KBM-7 (cell line): Measurements from ENCODE around the gene PTPRD.

ENCODE experiments used
- DNase-seq: peaks from one replicate; pipeline ENCODE4 v3.0.0-alpha.2; 2015
- in situ Hi-C: fragments of 300-500 bp; cut with MboI; formaldehyde crosslinking; loops from 2 replicates; pipeline ENCODE4 v1.14.3; 2020; ENCODE audit warnings: low sequenced_read_pairs, low pct_unique_long_range_greater_than_20kb, mixed read lengths

The PTPRD gene

DNA sequence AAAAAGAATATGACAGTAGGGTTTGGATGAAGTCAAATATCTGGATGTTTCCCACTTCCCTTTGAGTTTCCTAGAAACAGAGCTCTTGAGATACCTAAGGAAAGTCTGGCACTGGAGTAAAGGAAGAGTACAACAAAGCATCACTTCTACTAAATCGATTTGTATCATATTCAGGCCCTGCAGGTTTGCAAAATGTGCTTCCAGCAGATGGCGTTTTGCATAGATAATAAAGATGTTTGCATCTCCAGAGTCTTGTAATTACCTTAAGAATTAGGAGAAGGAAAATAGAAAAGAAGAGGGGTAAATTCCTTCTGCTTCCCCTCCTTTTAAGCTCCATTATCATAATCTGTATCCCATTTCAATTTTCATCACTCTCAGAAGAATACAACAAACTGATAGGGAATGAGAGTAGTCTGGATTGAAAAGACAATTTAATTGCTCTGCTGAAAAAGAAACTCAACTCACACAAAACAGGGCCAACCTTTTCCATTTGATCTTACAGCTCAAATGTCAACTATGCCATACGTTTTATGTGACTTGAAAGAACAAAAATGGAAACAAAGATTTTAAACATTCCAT lies 380.4 kb downstream of the PTPRD start:
- in situ Hi-C loops: no loop called here
- no peak for DNase-seq

DNA sequence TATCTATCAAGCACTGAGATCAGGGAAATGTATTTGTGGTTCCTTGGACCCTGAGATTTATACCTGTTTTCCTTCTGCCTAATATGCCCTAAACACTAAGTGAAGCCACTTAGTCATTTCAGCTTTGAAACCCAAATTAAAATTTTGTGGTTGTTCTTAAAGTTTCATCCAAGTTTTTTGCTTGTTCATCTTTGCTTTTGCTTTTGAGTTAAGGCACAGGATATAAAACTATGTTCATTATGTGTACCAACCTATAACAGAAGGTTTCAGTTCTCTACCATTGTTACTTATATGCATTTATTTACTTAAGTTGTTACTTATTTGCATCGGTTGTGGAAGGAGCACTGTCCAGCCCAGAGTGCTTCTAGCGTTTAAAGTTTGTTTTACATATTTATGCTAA lies 382.3 kb downstream of the PTPRD start:
- DNase-seq: no peak
- in situ Hi-C loops: no loop called here

- no peak for DNase-seq
- in situ Hi-C loops: no loop called here
Measured at GRCh38 chr9:10228082-10228481, 384.7 kb downstream of the PTPRD start.

GRCh38 chr9:10226996-10227395 lies 385.8 kb downstream of the PTPRD start:
- no peak for DNase-seq
- in situ Hi-C loops: no loop called here

- DNase-seq: no peak
- in situ Hi-C loops: no loop called here
Measured at GRCh38 chr9:10212702-10213101, 400.1 kb downstream of the PTPRD start.

- in situ Hi-C loops: no loop called here
Measured at GRCh38 chr9:10208691-10209069, 404.1 kb downstream of the PTPRD start.

GRCh38 chr9:10204276-10204675 lies 408.5 kb downstream of the PTPRD start:
- DNase-seq: no peak
- in situ Hi-C loops: no loop called here

More at GRCh38 chr9:10208691-10209069, 404.1 kb downstream of the PTPRD start:
- DNase-seq: no peak

DNA sequence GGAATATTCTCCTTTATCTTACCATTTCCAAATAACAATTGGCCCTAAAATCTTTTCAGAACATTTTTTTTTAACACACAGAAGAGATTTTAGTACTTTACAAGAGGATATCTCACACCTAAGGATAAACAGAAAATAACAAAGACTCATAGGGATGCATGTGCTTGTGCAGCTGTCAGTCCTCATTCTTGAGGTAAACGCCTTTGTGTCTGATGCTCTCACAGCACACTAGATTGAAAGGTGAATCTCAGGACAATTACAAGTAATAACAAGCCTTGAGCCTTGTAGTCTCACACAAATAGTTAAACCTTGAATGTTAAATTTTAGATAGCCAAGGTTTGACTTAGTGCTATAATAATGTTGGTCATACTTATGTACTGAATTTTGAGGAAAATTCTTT lies 439.2 kb downstream of the PTPRD start:
- DNase-seq: no peak
- in situ Hi-C loops: no loop called here

DNA sequence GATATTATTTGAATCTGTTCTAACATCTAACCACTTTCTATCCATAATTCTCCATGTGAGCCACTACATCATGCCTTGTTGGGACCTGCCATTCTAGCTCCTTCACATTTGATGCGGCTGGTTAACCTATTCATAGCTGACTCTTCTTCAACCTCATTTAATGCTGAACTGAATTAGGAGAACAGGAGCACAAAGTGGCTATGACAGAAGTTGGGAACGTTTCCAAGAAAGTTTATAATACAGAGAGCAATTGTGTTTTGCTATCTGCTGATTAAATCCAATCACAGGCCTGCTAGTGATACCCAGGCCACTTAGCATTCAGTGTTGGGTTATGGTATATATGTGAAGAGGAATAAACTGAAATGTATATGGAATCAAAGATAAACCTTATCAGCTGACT lies 440.3 kb downstream of the PTPRD start:
- no peak for DNase-seq
- in situ Hi-C loops: no loop called here

GRCh38 chr9:10168241-10168640 lies 444.6 kb downstream of the PTPRD start:
- in situ Hi-C loops: no loop called here
- DNase-seq: no peak

GRCh38 chr9:10148796-10149195 lies 464.0 kb downstream of the PTPRD start:
- in situ Hi-C loops: no loop called here

GRCh38 chr9:10146517-10147331 lies 466.1 kb downstream of the PTPRD start:
- in situ Hi-C loops: no loop called here
- no peak for DNase-seq

More at GRCh38 chr9:10148796-10149195, 464.0 kb downstream of the PTPRD start:
- DNase-seq: no peak

DNA sequence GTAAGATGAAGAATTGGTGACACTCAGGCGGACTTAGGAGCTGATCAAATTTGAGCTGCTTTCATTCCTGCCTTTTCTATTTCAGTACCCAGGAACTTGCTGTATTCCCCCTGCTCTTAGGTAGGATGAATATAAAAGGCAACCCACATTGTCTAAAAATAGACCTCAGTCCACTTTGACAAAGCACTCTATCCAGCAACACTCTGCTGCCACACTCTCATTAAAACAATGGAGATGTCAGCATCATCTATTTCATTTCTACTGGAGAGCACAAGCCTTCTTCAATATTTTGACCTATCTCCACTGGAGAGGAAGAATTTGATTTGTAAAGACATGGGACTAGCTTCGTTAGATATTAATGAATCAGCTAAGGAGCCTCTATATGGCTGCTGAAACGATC lies 468.4 kb downstream of the PTPRD start:
- in situ Hi-C loops: no loop called here

GRCh38 chr9:10135553-10135952 lies 477.2 kb downstream of the PTPRD start:
- no peak for DNase-seq
- in situ Hi-C loops: no loop called here

More for the DNA sequence above, 468.4 kb downstream of the PTPRD start:
- no peak for DNase-seq

DNA sequence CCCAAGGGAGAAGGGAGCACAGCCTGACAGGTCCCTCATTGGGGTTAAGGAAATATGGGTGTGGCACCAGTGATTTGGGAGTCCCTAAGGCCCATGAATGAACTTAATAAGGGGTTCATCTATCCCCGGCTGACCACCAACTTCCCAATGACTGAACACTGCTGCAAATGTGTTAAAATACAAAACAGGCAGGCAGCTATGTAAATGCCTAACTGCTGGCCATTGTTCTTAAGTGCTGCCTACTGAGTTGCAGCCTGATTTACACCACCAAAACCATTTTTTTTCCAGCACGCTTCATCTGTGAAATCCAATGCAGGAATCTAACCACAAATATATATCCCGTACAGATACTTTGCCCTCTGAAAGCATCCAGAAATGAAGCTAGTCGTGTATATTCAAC lies 478.5 kb downstream of the PTPRD start:
- in situ Hi-C loops: no loop called here
- DNase-seq: no peak

DNA sequence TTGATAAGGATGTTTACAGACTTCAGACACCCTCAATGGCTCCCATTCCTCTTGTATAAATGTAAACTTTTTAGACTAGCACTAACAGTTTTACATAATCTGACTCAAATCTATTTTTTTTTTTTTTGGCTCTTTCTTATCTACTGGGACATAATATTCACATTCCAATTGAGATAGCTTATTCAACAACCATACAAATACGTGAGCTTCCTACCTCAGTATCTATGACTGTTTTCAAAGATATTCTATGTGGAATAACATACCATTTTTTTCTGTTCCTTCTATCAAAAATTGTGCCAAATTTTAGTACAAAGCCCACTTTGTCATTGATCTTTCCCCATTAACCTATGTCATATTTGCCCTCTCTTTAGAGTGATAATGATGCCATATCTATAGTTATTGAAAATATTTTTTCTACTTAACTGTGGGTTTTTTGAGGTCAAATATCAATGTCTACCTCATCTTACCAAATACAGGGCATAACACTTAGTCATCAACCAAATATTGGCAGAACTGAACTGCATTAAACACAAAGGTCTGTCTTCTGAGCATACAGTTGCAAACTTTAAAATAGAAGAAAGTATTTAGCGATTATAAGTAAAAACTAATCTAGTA lies 482.6 kb downstream of the PTPRD start:
- no peak for DNase-seq
- in situ Hi-C loops: no loop called here

DNA sequence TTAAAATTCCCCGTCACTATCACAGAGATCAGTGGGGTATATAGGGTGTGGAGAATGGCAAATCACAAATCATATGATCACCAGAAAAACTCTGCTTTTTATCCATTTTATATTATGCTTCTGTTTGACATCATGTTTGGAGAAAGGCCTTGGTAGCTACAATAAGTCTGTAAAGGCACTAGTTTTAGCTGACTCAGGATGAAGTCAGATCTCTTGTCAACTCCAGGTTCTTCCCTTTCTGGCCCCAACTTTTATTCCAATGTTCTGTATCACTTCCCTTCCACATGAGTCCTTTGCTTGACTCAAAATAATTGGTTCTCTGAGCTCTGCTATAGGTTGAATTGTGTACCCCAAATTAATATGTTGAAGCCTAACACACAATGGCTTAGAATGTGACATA lies 484.9 kb downstream of the PTPRD start:
- in situ Hi-C loops: no loop called here
- no peak for DNase-seq

DNA sequence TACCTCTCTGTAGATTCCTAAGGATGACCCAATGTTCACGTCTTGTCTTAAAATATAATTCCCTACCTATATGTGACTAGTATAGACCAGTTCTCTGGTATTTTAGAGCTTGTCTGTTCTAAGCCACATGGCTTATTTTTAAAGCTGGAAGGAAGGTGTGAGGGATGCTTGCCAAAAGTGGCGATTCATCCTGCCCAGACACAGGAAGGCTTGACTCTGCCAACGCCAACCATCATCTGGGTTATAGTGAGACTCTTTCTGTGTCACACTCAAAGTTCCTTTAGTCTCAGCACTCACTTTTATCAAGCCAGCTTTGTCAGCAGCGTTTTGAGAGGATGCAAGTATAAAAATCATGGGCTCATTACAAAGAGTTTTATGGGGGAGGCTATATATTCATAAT lies 500.0 kb downstream of the PTPRD start:
- DNase-seq: no peak
- in situ Hi-C loops: no loop called here

- DNase-seq: no peak
- in situ Hi-C loops: no loop called here
Measured at GRCh38 chr9:10112070-10112469, 500.7 kb downstream of the PTPRD start.

- no peak for DNase-seq
- in situ Hi-C loops: no loop called here
Measured at GRCh38 chr9:10108815-10109214, 504.0 kb downstream of the PTPRD start.
